Fibroblast of the aortic adventitia (primary cell): ENCODE measurements around the gene SOBP. TPM values are rescaled to one million over a fixed set of nuclear protein-coding genes. Genes with fewer than 3 reads are reported as not detected.

Source experiments
- DNase-seq: peaks from one replicate; pipeline ENCODE4 v3.0.0-alpha.2; 2010; ENCODE audit warnings: low read depth
- H3K4me3 ChIP-seq: 2 replicates; pipeline ENCODE4 v1.5.1; 2011; ENCODE audit warnings: low read depth, mild to moderate bottlenecking, control low read depth, low read length, moderate library complexity
- total RNA-seq: library from RNA; depleted of rRNA; stranded (reverse); fragments of >200 nt; gene quantifications from 2 replicates; pipeline ENCODE4 v1.2.3, GENCODE V29; 2012; ENCODE audit warnings: low replicate concordance
- TF ChIP-seq, protein P1 (sequence below): IDR thresholded peaks from 2 replicates; pipeline ENCODE4 v1.5.1; 2011; ENCODE audit warnings: mild to moderate bottlenecking, low read length, control low read depth, inconsistent platforms; ENCODE audit not compliant: insufficient read depth

The SOBP gene
- total RNA-seq, 1 donor: 7.9 TPM

DNA sequence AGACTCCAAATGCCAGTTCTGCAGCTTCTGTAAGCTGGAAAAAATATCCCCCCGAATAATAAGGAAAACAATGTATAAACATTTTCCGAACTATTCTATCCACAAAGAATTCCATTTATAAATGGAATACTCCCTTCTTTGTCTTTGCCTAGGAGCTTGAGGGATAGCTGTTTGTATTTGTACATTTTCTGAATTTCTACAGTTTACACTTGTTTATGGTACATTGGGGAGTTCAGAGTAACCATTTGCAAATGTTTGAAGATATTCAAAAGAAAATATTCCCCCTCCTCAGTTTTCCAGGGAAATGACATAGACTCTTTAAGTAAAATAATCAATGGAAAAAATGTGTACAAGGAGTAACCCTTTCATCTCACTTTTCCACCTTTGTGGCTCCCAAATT, 149.6 kb downstream of the SOBP start:
- no peak overlapping the region for H3K4me3 ChIP-seq
- DNase-seq: no peak
- TF ChIP-seq, protein P1, sequence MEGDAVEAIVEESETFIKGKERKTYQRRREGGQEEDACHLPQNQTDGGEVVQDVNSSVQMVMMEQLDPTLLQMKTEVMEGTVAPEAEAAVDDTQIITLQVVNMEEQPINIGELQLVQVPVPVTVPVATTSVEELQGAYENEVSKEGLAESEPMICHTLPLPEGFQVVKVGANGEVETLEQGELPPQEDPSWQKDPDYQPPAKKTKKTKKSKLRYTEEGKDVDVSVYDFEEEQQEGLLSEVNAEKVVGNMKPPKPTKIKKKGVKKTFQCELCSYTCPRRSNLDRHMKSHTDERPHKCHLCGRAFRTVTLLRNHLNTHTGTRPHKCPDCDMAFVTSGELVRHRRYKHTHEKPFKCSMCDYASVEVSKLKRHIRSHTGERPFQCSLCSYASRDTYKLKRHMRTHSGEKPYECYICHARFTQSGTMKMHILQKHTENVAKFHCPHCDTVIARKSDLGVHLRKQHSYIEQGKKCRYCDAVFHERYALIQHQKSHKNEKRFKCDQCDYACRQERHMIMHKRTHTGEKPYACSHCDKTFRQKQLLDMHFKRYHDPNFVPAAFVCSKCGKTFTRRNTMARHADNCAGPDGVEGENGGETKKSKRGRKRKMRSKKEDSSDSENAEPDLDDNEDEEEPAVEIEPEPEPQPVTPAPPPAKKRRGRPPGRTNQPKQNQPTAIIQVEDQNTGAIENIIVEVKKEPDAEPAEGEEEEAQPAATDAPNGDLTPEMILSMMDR: no peak

DNA sequence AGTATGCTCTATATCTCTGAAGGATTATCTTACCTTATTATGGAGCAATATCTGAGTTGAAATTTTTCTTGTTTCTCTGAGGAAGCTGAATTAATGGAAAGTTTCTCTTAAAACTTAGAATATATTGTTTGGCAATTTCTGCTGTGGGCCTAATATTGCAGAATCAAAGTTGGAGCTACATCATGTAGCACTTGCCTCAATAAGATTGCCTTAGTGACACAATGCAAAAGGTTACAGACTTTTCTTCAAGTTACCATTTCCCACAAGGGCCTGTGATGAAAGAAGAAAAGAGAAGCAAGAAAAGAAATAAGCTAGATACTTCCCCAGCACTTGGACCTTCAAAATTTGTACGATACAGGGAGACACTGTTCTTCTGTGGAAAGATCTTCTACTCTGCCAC, 151.2 kb downstream of the SOBP start:
- DNase-seq: no peak
- TF ChIP-seq, protein P1: no peak
- H3K4me3 ChIP-seq: no peak overlapping the region

- no peak for DNase-seq
- TF ChIP-seq, protein P1: no peak
These were observed 151.6 kb downstream of the SOBP start for GRCh38 chr6:107641500-107641941.

GRCh38 chr6:107642095-107642860, 152.4 kb downstream of the SOBP start:
- TF ChIP-seq, protein P1: no peak
- H3K4me3 ChIP-seq: no peak overlapping the region
- no peak for DNase-seq

More at GRCh38 chr6:107641500-107641941, 151.6 kb downstream of the SOBP start:
- no peak overlapping the region for H3K4me3 ChIP-seq

- TF ChIP-seq, protein P1: no peak
- no peak overlapping the region for H3K4me3 ChIP-seq
- DNase-seq: no peak
These were observed 153.0 kb downstream of the SOBP start for GRCh38 chr6:107642861-107643328.

DNA sequence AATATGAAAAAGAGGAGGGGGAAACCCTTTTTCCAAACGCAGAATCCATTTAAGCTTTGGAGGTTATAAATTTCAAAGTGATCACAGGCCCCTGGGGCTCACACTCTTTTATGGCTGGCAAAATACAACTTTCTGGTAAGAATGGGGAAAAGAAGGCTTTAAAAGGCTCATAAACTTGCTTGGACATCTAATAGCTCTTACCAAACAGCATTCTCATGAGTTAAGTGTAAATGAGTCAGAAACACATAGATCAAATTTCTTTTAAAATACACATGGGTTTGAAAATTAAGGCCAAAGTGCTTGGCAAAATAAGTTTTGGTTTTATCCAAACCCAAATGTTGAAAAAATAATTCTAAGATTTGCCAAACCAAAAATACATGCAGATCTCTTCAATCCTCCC, 154.6 kb downstream of the SOBP start:
- TF ChIP-seq, protein P1: no peak
- H3K4me3 ChIP-seq: no peak overlapping the region
- peak; percentile 24 for DNase-seq

GRCh38 chr6:107645740-107646139, 155.8 kb downstream of the SOBP start:
- no peak overlapping the region for H3K4me3 ChIP-seq
- TF ChIP-seq, protein P1: no peak
- DNase-seq: no peak
